Adrenal gland (tissue), 12 donors: ENCODE data around the gene ARPC5. TPM values are rescaled to one million over a fixed set of nuclear protein-coding genes. Genes with fewer than 3 reads are reported as not detected.

Experiments
- DNase-seq, 7 donors: peaks; one replicate each; pipeline ENCODE4 v3.0.0-alpha.2; 2019 to 2020
- H3K27ac ChIP-seq, 5 donors: fragments of 200-600 bp; sonication (generic) in 4 of 5; 1 replicate in 3 of 5; 2 replicates in 2 of 5; pipeline versions ENCODE4 v1.5.1 to v1.8.0; 2016 to 2020; ENCODE audit warnings: mild to moderate bottlenecking in 1 of 5
- H3K27me3 ChIP-seq: fragments of 200-600 bp; 2 replicates; pipeline ENCODE4 v1.8.0; 2021
- H3K36me3 ChIP-seq, 2 donors: fragments of 200-600 bp; replicated peaks in 1 of 2; 1 replicate in 1 of 2; 2 replicates in 1 of 2; pipeline versions ENCODE4 v1.5.1 to v1.8.0; 2018 to 2022
- H3K4me1 ChIP-seq, 2 donors: fragments of 200-600 bp; replicated peaks in 1 of 2; 1 replicate in 1 of 2; 2 replicates in 1 of 2; pipeline versions ENCODE4 v1.5.1 to v1.8.0; 2018 to 2021
- H3K4me3 ChIP-seq, 4 donors: fragments of 200-600 bp; sonication (generic) in 3 of 4; one replicate each; pipeline ENCODE4 v1.5.1; 2016 to 2018
- H3K9me3 ChIP-seq, 3 donors: fragments of 200-600 bp; sonication (generic) in 1 of 3; replicated peaks in 1 of 3; 1 replicate in 2 of 3; 2 replicates in 1 of 3; pipeline versions ENCODE4 v1.5.1 to v1.8.0; 2016 to 2021
- CTCF ChIP-seq, 6 experiments: fragments of 450-650 bp in 4 of 6; fragments of 200-600 bp in 2 of 6; sonication (generic) in 1 of 6; IDR thresholded peaks; 1 replicate in 5 of 6; 2 replicates in 1 of 6; pipeline versions ENCODE4 v1.5.1 to v1.8.0; 2016 to 2021; ENCODE audit warnings: antibody characterized with exemption in 6 of 6, mild to moderate bottlenecking in 2 of 6, moderate library complexity in 1 of 6
- POLR2A ChIP-seq, 2 donors: fragments of 450-650 bp; IDR thresholded peaks; one replicate each; pipeline ENCODE4 v1.6.1; 2017; ENCODE audit warnings: antibody characterized with exemption in 2 of 2, mild to moderate bottlenecking in 2 of 2, moderate library complexity in 1 of 2
- WGBS, 4 donors: extraction: QIAGEN DNeasy Blood & Tissue Kit in 2 of 4; methylation state at CpG; one replicate each; pipeline versions ENCODE4 v1.1.5 to v1.1.7; 2013 to 2017; 5-methylcytosine and 5-hydroxymethylcytosine counted together
- intact Hi-C, 2 donors: fragments of 100-400 bp; cut with DNase I; formaldehyde crosslinking; loops; one replicate each; pipeline versions ENCODE4 v1.14.1 to v1.15.0; 2022 to 2023
- polyA plus RNA-seq, 3 donors: library from polyadenylated mRNA; stranded (reverse); fragments of 200-250 nt in 2 of 3; fragments of 350-450 nt in 1 of 3; fragmentation: Illumina TruSeq in 1 of 3; extraction: RNeasy Lipid Tissue Mini Kit (QIAGEN cat#74804) in 1 of 3; gene quantifications; one replicate each; pipeline ENCODE4 v1.2.3, GENCODE V29; 2013 to 2014
- total RNA-seq, 9 donors: library from RNA; depleted of rRNA in 4 of 9; stranded (reverse); fragments of >200 nt in 4 of 9; fragments of 120-200 nt in 1 of 9; fragmentation: NEBNext Ultra II Directional in 1 of 9; extraction: Animal tissue kit (Norgen Biotek cat#: 25700) in 1 of 9; gene quantifications; one replicate each; pipeline versions ENCODE4 v1.1.0 to v1.2.4, GENCODE V29; 2013 to 2023
- donor health status: healthy with polysubstance abuse.
- donor health status: Bipolar disorder and iron deficiency.
- donor health status: DM: yes; HTN: yes; CAD: no.
- donor health status: DM: no; HTN: no; CAD: no.
- donor health status: DM: no; HTN: no; CAD: no.
- donor health status: DM: yes; HTN: yes; CAD: no.

ARPC5 gene
- total and polyA plus RNA-seq, 12 donors = 48.1 to 133 (median 85.0) TPM

- intact Hi-C loops = no loop called here
- Histone ChIP-seq H3K27me3 (no peaks in the 10 kb centered on the region), H3K4me3 (no peak overlapping the region), H3K27ac (no peak overlapping the region), H3K9me3 (no peaks in the 10 kb centered on the region), H3K4me1 (peaks cover 0 to 13% of the 10 kb centered on the region in 2 donors), H3K36me3 (no peaks in the 10 kb centered on the region)
- no peak for DNase-seq
- WGBS, 4 donors = 86 to 94% (median 90%) methylated on average over 3 of the region's 3 CpGs
- TF ChIP-seq CTCF (IDR thresholded peaks at IDR 0.05) (no peak), POLR2A (IDR thresholded peaks at IDR 0.05) (no peak)
Observed at GRCh38 chr1:183678819-183679218, 43.2 kb upstream of the ARPC5 start.

DNA sequence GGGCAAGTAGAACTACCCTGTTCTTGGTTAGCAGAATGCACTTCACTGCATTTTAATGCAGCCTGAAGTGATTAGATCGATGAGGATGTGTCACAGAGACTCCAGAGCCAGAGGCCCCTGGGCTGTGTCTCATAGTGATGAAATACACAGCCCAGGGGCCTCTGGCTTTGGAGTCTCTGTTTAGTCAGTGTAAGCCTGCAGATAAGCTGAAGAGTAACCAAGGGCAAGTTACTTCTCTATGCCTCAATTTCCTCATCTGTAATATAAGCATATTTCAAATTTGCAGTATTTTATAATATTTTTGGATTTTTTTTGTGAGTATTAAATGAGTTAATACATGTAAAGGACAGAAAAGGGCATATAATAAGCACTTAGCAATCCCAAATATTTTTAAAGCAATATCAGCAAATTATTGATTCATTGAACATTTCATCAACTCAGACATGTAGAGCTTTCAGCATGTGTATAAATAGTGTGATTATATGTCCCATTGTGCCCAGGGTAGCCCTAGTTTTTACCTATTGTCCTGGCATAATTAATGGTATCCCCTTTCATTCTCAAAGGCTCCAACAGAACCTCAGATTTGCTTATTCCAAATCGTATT, 41.1 kb upstream of the ARPC5 start:
- intact Hi-C loops = no loop called here
- no peaks in the 10 kb centered on the region for H3K27me3 ChIP-seq
- H3K4me1 ChIP-seq = peaks cover 0 to 13% of the 10 kb centered on the region in 2 donors
- no peaks in the 10 kb centered on the region for H3K9me3 ChIP-seq
- no peaks in the 10 kb centered on the region for H3K36me3 ChIP-seq
- WGBS, 4 donors = 62 to 67% (median 65%) methylated on average over 2 of the region's 2 CpGs
- H3K4me3 ChIP-seq = no peak overlapping the region
- DNase-seq = peak in 3 of 7 donors; percentile 7 to 19 (median 15)
- no peak for TF ChIP-seq POLR2A (IDR thresholded peaks at IDR 0.05)
- no peak for TF ChIP-seq CTCF (IDR thresholded peaks at IDR 0.05)
- no peak overlapping the region for H3K27ac ChIP-seq

- intact Hi-C loops = no loop called here
Observed at GRCh38 chr1:183675883-183676585, 40.5 kb upstream of the ARPC5 start.

GRCh38 chr1:183675381-183675780, 39.8 kb upstream of the ARPC5 start:
- Histone ChIP-seq H3K4me1 (peaks cover 0 to 13% of the 10 kb centered on the region in 2 donors), H3K27me3 (no peaks in the 10 kb centered on the region), H3K4me3 (no peak overlapping the region), H3K9me3 (peaks cover 0 to 6% (median 0%) of the 10 kb centered on the region in 3 donors), H3K36me3 (no peaks in the 10 kb centered on the region), H3K27ac (no peak overlapping the region)
- intact Hi-C loops = no loop called here
- no peak for DNase-seq
- no peak for TF ChIP-seq CTCF (IDR thresholded peaks at IDR 0.05)

More at GRCh38 chr1:183675883-183676585, 40.5 kb upstream of the ARPC5 start:
- peaks cover 0 to 6% (median 0%) of the 10 kb centered on the region in 3 donors for H3K9me3 ChIP-seq
- TF ChIP-seq CTCF (IDR thresholded peaks at IDR 0.05) (no peak), POLR2A (IDR thresholded peaks at IDR 0.05) (no peak)
- H3K4me3 ChIP-seq = no peak overlapping the region
- peaks cover 0 to 13% of the 10 kb centered on the region in 2 donors for H3K4me1 ChIP-seq
- H3K27ac ChIP-seq = no peak overlapping the region
- H3K27me3 ChIP-seq = no peaks in the 10 kb centered on the region
- no peaks in the 10 kb centered on the region for H3K36me3 ChIP-seq
- 78 to 94% (median 93%) methylated on average over 3 of the region's 3 CpGs for whole genome bisulfite sequencing, 4 donors
- DNase-seq = no peak
